NT2/D1 (cell line): ENCODE data around the gene TBPL1.
"Not testable (repeated sequence)": the region's sequence is repeated elsewhere in the genome, so short reads cannot be mapped to it uniquely, and the experiment has no call there.

ENCODE experiments used
- SUZ12 ChIP-seq: IDR thresholded peaks from 2 replicates; pipeline ENCODE4 v1.6.1; 2011; ENCODE audit not compliant: insufficient read length, insufficient read depth; ENCODE audit errors: extremely low read depth
- YY1 ChIP-seq: IDR thresholded peaks from 2 replicates; pipeline ENCODE4 v1.6.1; 2011; ENCODE audit not compliant: insufficient read length, insufficient read depth

DNA sequence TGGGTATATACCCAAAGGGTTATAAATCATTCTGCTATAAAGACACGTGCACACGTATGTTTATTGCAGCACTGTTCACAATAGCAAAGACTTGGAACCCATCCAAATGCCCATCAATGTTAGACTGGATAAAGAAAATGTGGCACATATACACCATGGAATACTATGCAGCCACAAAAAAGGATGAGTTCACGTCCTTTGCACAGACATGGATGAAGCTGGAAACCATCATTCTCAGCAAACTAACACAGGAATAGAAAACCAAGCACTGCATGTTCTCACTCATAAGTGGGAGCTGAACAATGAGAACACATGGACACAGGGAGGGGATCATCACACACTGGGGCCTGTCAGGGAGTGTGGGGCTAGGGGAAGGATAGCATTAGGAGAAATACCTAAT, 16.7 kb upstream of the TBPL1 start:
- TF ChIP-seq SUZ12, YY1: not testable (repeated sequence)
